Measurements from ENCODE around the gene MYO18A.

Gene MYO18A

GRCh38 chr17:29045734-29046472 lies 134.3 kb downstream of the MYO18A start:
- Histone ChIP-seq H3K9me3 (ENCODE audit: insufficient read depth, low read length) (no peaks in the 10 kb centered on the region), H3K4me1 (ENCODE audit: insufficient read depth, insufficient read length) (peaks cover 10% of the 10 kb centered on the region), H3K9ac (ENCODE audit: insufficient read length, low read depth) (no peak overlapping the region), H3K27me3 (ENCODE audit: insufficient read depth, insufficient read length) (no peaks in the 10 kb centered on the region), H3K4me3 (ENCODE audit: insufficient read length, low read depth) (no peak overlapping the region), H3K36me3 (ENCODE audit: insufficient read depth, insufficient read length, low read length) (no peaks in the 10 kb centered on the region)
- DNase-seq (ENCODE audit: low read depth, low spot score) = no peak
- TF ChIP-seq SUZ12 (IDR thresholded peaks at IDR 0.05; ENCODE audit: extremely low read depth, insufficient read depth, insufficient read length) = no peak
- TF ChIP-seq YY1 (IDR thresholded peaks at IDR 0.05; ENCODE audit: insufficient read depth, insufficient read length) = no peak
- no peak for TF ChIP-seq ZNF274 (IDR thresholded peaks at IDR 0.05; ENCODE audit: low read depth, low read length)

GRCh38 chr17:29045026-29045425 lies 135.2 kb downstream of the MYO18A start:
- Histone ChIP-seq H3K4me1 (ENCODE audit: insufficient read depth, insufficient read length) (peaks cover 7% of the 10 kb centered on the region), H3K36me3 (ENCODE audit: insufficient read depth, insufficient read length, low read length) (no peaks in the 10 kb centered on the region), H3K9ac (ENCODE audit: insufficient read length, low read depth) (no peak overlapping the region), H3K9me3 (ENCODE audit: insufficient read depth, low read length) (no peaks in the 10 kb centered on the region), H3K4me3 (ENCODE audit: insufficient read length, low read depth) (no peak overlapping the region), H3K27me3 (ENCODE audit: insufficient read depth, insufficient read length) (no peaks in the 10 kb centered on the region)
- TF ChIP-seq YY1 (IDR thresholded peaks at IDR 0.05; ENCODE audit: insufficient read depth, insufficient read length) = no peak
- TF ChIP-seq SUZ12 (IDR thresholded peaks at IDR 0.05; ENCODE audit: extremely low read depth, insufficient read depth, insufficient read length) = no peak
- TF ChIP-seq ZNF274 (IDR thresholded peaks at IDR 0.05; ENCODE audit: low read depth, low read length) = no peak
- no peak for DNase-seq (ENCODE audit: low read depth, low spot score)

- peak overlapping the region; percentile 78 for H3K9ac ChIP-seq (ENCODE audit: insufficient read length, low read depth)
- H3K4me1 ChIP-seq (ENCODE audit: insufficient read depth, insufficient read length) = peaks cover 4% of the 10 kb centered on the region
- peak overlapping the region; percentile 38 for H3K4me3 ChIP-seq (ENCODE audit: insufficient read length, low read depth)
- DNase-seq (ENCODE audit: low read depth, low spot score) = no peak
- H3K27me3 ChIP-seq (ENCODE audit: insufficient read depth, insufficient read length) = no peaks in the 10 kb centered on the region
- no peak for TF ChIP-seq ZNF274 (IDR thresholded peaks at IDR 0.05; ENCODE audit: low read depth, low read length)
- no peak for TF ChIP-seq SUZ12 (IDR thresholded peaks at IDR 0.05; ENCODE audit: extremely low read depth, insufficient read depth, insufficient read length)
- TF ChIP-seq YY1 (IDR thresholded peaks at IDR 0.05; ENCODE audit: insufficient read depth, insufficient read length) = no peak
- no peaks in the 10 kb centered on the region for H3K9me3 ChIP-seq (ENCODE audit: insufficient read depth, low read length)
- no peaks in the 10 kb centered on the region for H3K36me3 ChIP-seq (ENCODE audit: insufficient read depth, insufficient read length, low read length)
Observed at GRCh38 chr17:29043539-29044145, 136.6 kb downstream of the MYO18A start.

GRCh38 chr17:29042679-29043538 lies 137.3 kb downstream of the MYO18A start, which contains the start of gene PIPOX:
Gene PIPOX (plus strand): TSS chr17:29043141. CDS start chr17:29043226, 85 bp downstream.
- Histone ChIP-seq H3K27me3 (ENCODE audit: insufficient read depth, insufficient read length) (no peaks in the 10 kb centered on the region), H3K4me3 (ENCODE audit: insufficient read length, low read depth) (peak within 1 kb of the TSS; percentile 38), H3K9me3 (ENCODE audit: insufficient read depth, low read length) (no peaks in the 10 kb centered on the region), H3K4me1 (ENCODE audit: insufficient read depth, insufficient read length) (peaks cover 4% of the 10 kb centered on the region), H3K36me3 (ENCODE audit: insufficient read depth, insufficient read length, low read length) (no peaks in the 10 kb centered on the region), H3K9ac (ENCODE audit: insufficient read length, low read depth) (peak within 1 kb of the TSS; percentile 78)
- TF ChIP-seq ZNF274 (IDR thresholded peaks at IDR 0.05; ENCODE audit: low read depth, low read length) = no peak
- TF ChIP-seq SUZ12 (IDR thresholded peaks at IDR 0.05; ENCODE audit: extremely low read depth, insufficient read depth, insufficient read length) = no peak
- no peak for TF ChIP-seq YY1 (IDR thresholded peaks at IDR 0.05; ENCODE audit: insufficient read depth, insufficient read length)
- DNase-seq (ENCODE audit: low read depth, low spot score) = peak; percentile 91

GRCh38 chr17:29042026-29042678 lies 138.0 kb downstream of the MYO18A start:
- no peak overlapping the region for H3K4me3 ChIP-seq (ENCODE audit: insufficient read length, low read depth)
- TF ChIP-seq ZNF274 (IDR thresholded peaks at IDR 0.05; ENCODE audit: low read depth, low read length) = no peak
- no peak for TF ChIP-seq YY1 (IDR thresholded peaks at IDR 0.05; ENCODE audit: insufficient read depth, insufficient read length)
- TF ChIP-seq SUZ12 (IDR thresholded peaks at IDR 0.05; ENCODE audit: extremely low read depth, insufficient read depth, insufficient read length) = no peak
- H3K4me1 ChIP-seq (ENCODE audit: insufficient read depth, insufficient read length) = peaks cover 4% of the 10 kb centered on the region
- H3K9ac ChIP-seq (ENCODE audit: insufficient read length, low read depth) = peak overlapping the region; percentile 2
- no peaks in the 10 kb centered on the region for H3K36me3 ChIP-seq (ENCODE audit: insufficient read depth, insufficient read length, low read length)
- H3K27me3 ChIP-seq (ENCODE audit: insufficient read depth, insufficient read length) = no peaks in the 10 kb centered on the region
- no peak for DNase-seq (ENCODE audit: low read depth, low spot score)
- no peaks in the 10 kb centered on the region for H3K9me3 ChIP-seq (ENCODE audit: insufficient read depth, low read length)

GRCh38 chr17:29041571-29041970 lies 138.6 kb downstream of the MYO18A start:
- H3K9ac ChIP-seq (ENCODE audit: insufficient read length, low read depth) = no peak overlapping the region
- H3K9me3 ChIP-seq (ENCODE audit: insufficient read depth, low read length) = no peaks in the 10 kb centered on the region
- no peaks in the 10 kb centered on the region for H3K27me3 ChIP-seq (ENCODE audit: insufficient read depth, insufficient read length)
- TF ChIP-seq ZNF274 (IDR thresholded peaks at IDR 0.05; ENCODE audit: low read depth, low read length) = no peak
- TF ChIP-seq SUZ12 (IDR thresholded peaks at IDR 0.05; ENCODE audit: extremely low read depth, insufficient read depth, insufficient read length) = no peak
- TF ChIP-seq YY1 (IDR thresholded peaks at IDR 0.05; ENCODE audit: insufficient read depth, insufficient read length) = no peak
- DNase-seq (ENCODE audit: low read depth, low spot score) = no peak
- peaks cover 6% of the 10 kb centered on the region for H3K4me1 ChIP-seq (ENCODE audit: insufficient read depth, insufficient read length)
- no peaks in the 10 kb centered on the region for H3K36me3 ChIP-seq (ENCODE audit: insufficient read depth, insufficient read length, low read length)
- no peak overlapping the region for H3K4me3 ChIP-seq (ENCODE audit: insufficient read length, low read depth)
